ENCODE data around the gene BMS1.

DNA sequence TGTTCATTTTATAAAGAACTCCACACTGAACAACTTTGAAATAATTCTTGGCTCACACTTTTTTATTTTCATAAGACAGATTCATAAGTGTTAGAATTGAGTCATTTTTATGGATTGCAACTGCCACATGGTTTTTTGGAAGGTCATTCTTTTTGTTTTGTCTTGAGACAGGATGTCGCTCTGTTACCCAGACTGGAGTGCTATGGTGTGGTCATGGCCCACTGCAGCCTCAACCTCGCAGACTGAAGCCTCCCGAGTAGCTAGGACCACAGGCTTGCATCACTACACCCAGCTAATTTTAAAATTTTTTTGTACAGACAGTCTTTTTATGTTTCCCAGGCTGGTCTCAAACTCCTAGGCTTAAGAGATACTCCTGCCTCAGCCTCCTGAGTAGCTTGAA is 20.3 kb downstream of the BMS1 start:
- TF ChIP-seq, protein P1, sequence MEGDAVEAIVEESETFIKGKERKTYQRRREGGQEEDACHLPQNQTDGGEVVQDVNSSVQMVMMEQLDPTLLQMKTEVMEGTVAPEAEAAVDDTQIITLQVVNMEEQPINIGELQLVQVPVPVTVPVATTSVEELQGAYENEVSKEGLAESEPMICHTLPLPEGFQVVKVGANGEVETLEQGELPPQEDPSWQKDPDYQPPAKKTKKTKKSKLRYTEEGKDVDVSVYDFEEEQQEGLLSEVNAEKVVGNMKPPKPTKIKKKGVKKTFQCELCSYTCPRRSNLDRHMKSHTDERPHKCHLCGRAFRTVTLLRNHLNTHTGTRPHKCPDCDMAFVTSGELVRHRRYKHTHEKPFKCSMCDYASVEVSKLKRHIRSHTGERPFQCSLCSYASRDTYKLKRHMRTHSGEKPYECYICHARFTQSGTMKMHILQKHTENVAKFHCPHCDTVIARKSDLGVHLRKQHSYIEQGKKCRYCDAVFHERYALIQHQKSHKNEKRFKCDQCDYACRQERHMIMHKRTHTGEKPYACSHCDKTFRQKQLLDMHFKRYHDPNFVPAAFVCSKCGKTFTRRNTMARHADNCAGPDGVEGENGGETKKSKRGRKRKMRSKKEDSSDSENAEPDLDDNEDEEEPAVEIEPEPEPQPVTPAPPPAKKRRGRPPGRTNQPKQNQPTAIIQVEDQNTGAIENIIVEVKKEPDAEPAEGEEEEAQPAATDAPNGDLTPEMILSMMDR (IDR thresholded peaks at IDR 0.05; ENCODE audit: poor library complexity), result no peak
- TF ChIP-seq EZH2 (IDR thresholded peaks at IDR 0.05; ENCODE audit: borderline replicate concordance) (no peak), EZH2phosphoT487 (IDR thresholded peaks at IDR 0.05; ENCODE audit: low read depth, severe bottlenecking, unreplicated experiment) (no peak)

Measured in hepatocyte (in vitro differentiated cells).